Ovary (tissue), 9 donors: ENCODE data around the gene LLCFC1. TPM values are rescaled to one million over a fixed set of nuclear protein-coding genes. Genes with fewer than 3 reads are reported as not detected.

Source experiments
- DNase-seq, 5 donors: peaks; one replicate each; pipeline ENCODE4 v3.0.0-alpha.2; 2019 to 2020
- H3K27ac ChIP-seq, 2 donors: fragments of 200-600 bp; one replicate each; pipeline versions ENCODE4 v1.5.1 to v1.8.0; 2019 to 2022
- H3K27me3 ChIP-seq: fragments of 200-600 bp; one replicate; pipeline ENCODE4 v1.8.0; 2022
- H3K36me3 ChIP-seq: fragments of 200-600 bp; sonication (generic); one replicate; pipeline ENCODE4 v1.5.1; 2019
- H3K4me1 ChIP-seq: one replicate; pipeline ENCODE4 v1.8.1; 2013; ENCODE audit warnings: mild to moderate bottlenecking, moderate library complexity; ENCODE audit not compliant: insufficient read depth
- H3K4me3 ChIP-seq: fragments of 200-600 bp; sonication (generic); one replicate; pipeline ENCODE4 v1.5.1; 2017
- H3K9me3 ChIP-seq, 2 donors: fragments of 200-600 bp in 1 of 2; sonication (generic) in 1 of 2; one replicate each; pipeline versions ENCODE4 v1.5.1 to v1.8.1; 2013 to 2019; ENCODE audit warnings: mild to moderate bottlenecking in 1 of 2, moderate library complexity in 1 of 2
- EP300 ChIP-seq: sonication (generic); formaldehyde crosslinking; IDR thresholded peaks from one replicate; pipeline ENCODE4 v1.6.1; 2017; ENCODE audit warnings: antibody characterized with exemption
- POLR2A ChIP-seq: fragments of 450-650 bp; IDR thresholded peaks from one replicate; pipeline ENCODE4 v1.6.1; 2017; ENCODE audit warnings: antibody characterized with exemption, mild to moderate bottlenecking, moderate library complexity
- WGBS, 3 donors: extraction: QIAGEN DNeasy Blood & Tissue Kit in 1 of 3; methylation state at CpG; one replicate each; pipeline versions ENCODE4 v1.1.5 to v1.1.7; 2013 to 2017; 5-methylcytosine and 5-hydroxymethylcytosine counted together
- intact Hi-C, 4 donors: fragments of 100-400 bp; cut with DNase I; formaldehyde crosslinking; loops; one replicate each; pipeline versions ENCODE4 v1.11.0 to v1.15.1; 2022 to 2023
- polyA plus RNA-seq, 2 donors: library from polyadenylated mRNA; stranded (reverse); fragments of 200-250 nt in 1 of 2; fragments of 350-450 nt in 1 of 2; fragmentation: Illumina TruSeq in 1 of 2; extraction: RNeasy Lipid Tissue Mini Kit (QIAGEN cat#74804) in 1 of 2; gene quantifications; one replicate each; pipeline ENCODE4 v1.2.3, GENCODE V29; 2013 to 2014
- total RNA-seq, 7 donors: library from RNA; depleted of rRNA in 2 of 7; stranded (reverse); fragments of >200 nt in 2 of 7; fragmentation: NEBNext Ultra II Directional in 3 of 7; extraction: Animal tissue kit (Norgen Biotek cat#: 25700) in 3 of 7; gene quantifications; one replicate each; pipeline versions ENCODE4 v1.1.0 to v1.2.4, GENCODE V29; 2016 to 2023
- TF ChIP-seq, protein P1 (sequence below), 3 donors: fragments of 450-650 bp in 2 of 3; fragments of 200-600 bp in 1 of 3; IDR thresholded peaks; one replicate each; pipeline versions ENCODE4 v1.5.1 to v1.8.0; 2016 to 2022; ENCODE audit warnings: antibody characterized with exemption in 3 of 3, mild to moderate bottlenecking in 1 of 3
- donor health status: DM: no; HTN: no; CAD: no; lungs with moderate emphysema.
- donor health status: DM: no; HTN: no; CAD: no.
- donor health status: Bipolar disorder and iron deficiency.
- donor health status: DM: yes; HTN: yes; CAD: no.
- donor health status: DM: no; HTN: no; CAD: no.
- donor health status: DM: yes; HTN: yes; CAD: no.

LLCFC1 gene
- total and polyA plus RNA-seq, 9 donors, result not detected

DNA sequence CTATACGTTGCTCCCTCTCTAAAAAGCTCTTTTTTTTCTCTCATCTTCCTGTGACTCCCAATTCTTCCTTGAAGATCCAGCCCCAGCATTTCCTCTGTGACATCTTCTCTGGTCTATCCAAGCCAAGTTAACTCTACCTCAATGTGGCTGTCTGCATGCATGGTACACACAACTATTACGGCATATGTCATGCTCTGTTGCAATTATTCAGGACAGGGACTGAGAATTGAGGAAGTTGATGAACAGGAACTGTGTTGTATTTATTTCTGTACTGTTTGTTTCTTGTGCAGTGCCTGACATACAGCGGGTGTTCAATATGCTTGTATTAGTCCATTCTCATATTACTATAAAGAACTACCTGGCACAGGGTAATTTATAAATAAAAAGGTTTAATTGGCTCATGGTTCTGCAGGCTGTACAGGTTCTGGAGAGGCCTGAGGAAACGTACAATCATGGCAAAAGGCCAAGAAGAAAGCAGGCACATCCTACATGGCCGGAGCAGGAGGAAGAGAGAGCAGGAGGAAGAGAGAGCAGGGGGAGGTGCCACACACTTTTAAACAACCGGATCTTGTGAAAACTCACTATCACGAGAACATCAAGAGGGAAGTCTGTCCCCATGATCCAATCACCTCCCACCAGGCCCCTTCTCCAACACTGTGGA lies 12.1 kb upstream of the LLCFC1 start:
- Histone ChIP-seq H3K27me3 (no peaks in the 10 kb centered on the region), H3K9me3 (no peaks in the 10 kb centered on the region), H3K4me1 (no peaks in the 10 kb centered on the region), H3K36me3 (no peaks in the 10 kb centered on the region), H3K4me3 (no peak overlapping the region), H3K27ac (no peak overlapping the region)
- WGBS, 3 donors, result 50 to 54% (median 52%) methylated on average over 7 of the region's 7 CpGs
- no peak for DNase-seq
- no peak for TF ChIP-seq POLR2A
- TF ChIP-seq EP300, result no peak
- TF ChIP-seq, protein P1, sequence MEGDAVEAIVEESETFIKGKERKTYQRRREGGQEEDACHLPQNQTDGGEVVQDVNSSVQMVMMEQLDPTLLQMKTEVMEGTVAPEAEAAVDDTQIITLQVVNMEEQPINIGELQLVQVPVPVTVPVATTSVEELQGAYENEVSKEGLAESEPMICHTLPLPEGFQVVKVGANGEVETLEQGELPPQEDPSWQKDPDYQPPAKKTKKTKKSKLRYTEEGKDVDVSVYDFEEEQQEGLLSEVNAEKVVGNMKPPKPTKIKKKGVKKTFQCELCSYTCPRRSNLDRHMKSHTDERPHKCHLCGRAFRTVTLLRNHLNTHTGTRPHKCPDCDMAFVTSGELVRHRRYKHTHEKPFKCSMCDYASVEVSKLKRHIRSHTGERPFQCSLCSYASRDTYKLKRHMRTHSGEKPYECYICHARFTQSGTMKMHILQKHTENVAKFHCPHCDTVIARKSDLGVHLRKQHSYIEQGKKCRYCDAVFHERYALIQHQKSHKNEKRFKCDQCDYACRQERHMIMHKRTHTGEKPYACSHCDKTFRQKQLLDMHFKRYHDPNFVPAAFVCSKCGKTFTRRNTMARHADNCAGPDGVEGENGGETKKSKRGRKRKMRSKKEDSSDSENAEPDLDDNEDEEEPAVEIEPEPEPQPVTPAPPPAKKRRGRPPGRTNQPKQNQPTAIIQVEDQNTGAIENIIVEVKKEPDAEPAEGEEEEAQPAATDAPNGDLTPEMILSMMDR (IDR thresholded peaks at IDR 0.05), result no peak
- intact Hi-C loops, result no loop called here

DNA sequence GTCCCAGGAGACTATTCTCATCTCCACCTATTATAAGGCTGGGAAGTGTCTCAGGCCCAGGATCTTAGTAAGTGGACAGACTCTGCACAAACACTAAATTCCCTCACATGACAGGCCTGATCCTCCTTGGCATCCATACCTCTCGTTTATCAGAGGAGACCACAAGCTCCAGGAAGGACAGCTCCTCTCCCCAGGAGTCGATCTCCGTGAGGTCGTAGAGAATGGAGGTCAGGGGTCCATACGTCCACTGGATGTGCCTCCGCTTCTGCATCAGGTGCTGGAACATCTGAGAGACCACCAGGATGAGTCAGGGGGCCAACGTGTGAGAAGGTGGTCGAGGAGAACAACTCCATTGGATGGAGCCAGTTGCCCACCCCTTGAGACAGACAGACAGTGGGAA lies 11.3 kb upstream of the LLCFC1 start:
- H3K27me3 ChIP-seq, result no peaks in the 10 kb centered on the region
- no peaks in the 10 kb centered on the region for H3K36me3 ChIP-seq
- intact Hi-C loops, result no loop called here
- DNase-seq, result no peak
- 69 to 70% (median 69%) methylated on average over 8 of the region's 8 CpGs for WGBS, 3 donors
- H3K27ac ChIP-seq, result no peak overlapping the region
- TF ChIP-seq EP300 (no peak), POLR2A (no peak)
- TF ChIP-seq, protein P1 (IDR thresholded peaks at IDR 0.05), result no peak
- no peaks in the 10 kb centered on the region for H3K4me1 ChIP-seq
- no peak overlapping the region for H3K4me3 ChIP-seq
- H3K9me3 ChIP-seq, result no peaks in the 10 kb centered on the region

DNA sequence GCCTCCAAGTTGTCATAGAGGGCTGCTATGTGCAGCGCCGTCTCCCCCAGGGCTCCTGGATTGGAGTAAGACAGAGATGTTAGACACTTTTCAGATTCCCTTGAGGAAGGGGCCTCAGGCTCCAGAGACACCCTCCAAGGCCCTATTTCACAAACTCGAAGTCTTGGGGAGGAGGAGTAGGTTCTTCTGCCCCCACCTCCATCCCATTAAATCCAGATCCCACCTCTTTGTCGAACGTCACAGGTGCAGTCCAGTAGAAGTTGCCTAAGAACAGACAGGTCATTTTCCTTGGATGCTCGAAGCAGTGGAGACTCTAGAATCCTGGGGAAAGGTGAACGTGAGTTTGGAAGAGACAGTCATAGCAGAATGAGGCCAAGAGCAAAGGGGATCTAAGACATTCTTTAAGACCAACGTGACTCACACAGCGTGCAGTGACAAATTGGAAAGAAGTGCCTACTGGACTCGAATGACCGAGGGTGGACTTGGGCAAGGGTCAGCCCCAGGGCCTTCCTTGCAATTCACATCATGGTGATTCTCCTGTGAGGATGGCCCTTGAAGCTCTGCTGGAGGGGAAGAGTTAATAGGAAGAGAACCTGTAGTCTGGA lies 9.1 kb upstream of the LLCFC1 start:
- H3K9me3 ChIP-seq, result no peaks in the 10 kb centered on the region
- WGBS, 3 donors, result 82 to 89% (median 83%) methylated on average over 11 of the region's 11 CpGs
- no peaks in the 10 kb centered on the region for H3K36me3 ChIP-seq
- TF ChIP-seq POLR2A, result no peak
- TF ChIP-seq EP300, result no peak
- TF ChIP-seq, protein P1 (IDR thresholded peaks at IDR 0.05), result no peak
- intact Hi-C loops, result no loop called here
- H3K27ac ChIP-seq, result no peak overlapping the region
- no peak overlapping the region for H3K4me3 ChIP-seq
- no peaks in the 10 kb centered on the region for H3K27me3 ChIP-seq
- no peak for DNase-seq
- no peaks in the 10 kb centered on the region for H3K4me1 ChIP-seq

DNA sequence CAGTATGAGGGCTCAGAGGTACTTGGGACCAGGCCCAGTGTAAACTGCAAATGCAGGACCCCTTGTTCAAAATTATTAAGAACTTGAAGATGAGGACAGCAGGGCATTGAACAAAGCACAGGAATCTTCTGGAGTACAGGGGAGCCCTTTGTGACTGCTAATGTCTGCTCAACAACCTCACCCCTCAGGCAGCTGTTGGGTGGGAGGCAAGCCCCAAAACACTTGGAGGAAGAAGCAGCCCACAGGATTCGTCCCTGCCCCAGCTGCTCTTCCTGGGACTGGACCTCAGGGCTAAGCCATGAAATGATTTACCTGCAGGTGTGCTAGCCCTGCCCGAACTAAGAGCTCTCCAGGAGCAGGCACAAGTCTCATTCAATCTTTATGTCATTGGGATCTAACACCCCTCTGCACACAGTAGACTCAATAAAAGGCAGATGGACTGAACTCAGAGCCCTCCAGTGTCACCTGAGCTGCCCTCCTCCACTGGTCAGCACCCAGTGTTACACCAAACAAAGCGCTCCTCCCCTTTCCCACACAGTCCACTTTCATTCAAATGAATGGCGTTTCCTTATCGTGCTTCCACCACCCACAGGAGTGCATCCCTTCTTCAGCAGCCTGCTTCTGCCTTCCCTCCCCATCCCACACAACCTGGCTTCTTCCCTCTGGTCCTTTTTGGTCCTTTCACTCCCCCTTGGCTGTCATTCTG lies 6.7 kb upstream of the LLCFC1 start:
- H3K4me1 ChIP-seq, result no peaks in the 10 kb centered on the region
- TF ChIP-seq POLR2A (no peak), EP300 (no peak)
- TF ChIP-seq, protein P1 (IDR thresholded peaks at IDR 0.05), result no peak

More for the DNA sequence above, 6.7 kb upstream of the LLCFC1 start:
- intact Hi-C loops, result no loop called here
- 31 to 39% (median 38%) methylated on average over 5 of the region's 5 CpGs for WGBS, 3 donors
- no peak overlapping the region for H3K4me3 ChIP-seq
- H3K27me3 ChIP-seq, result no peaks in the 10 kb centered on the region
- no peaks in the 10 kb centered on the region for H3K36me3 ChIP-seq
- H3K27ac ChIP-seq, result no peak overlapping the region
- DNase-seq, result no peak
- no peaks in the 10 kb centered on the region for H3K9me3 ChIP-seq
